K562 (cell line): ENCODE results near the gene CCDC71L. TPM values are rescaled to one million over a fixed set of nuclear protein-coding genes. Genes with fewer than 3 reads are reported as not detected.

Source experiments
- BACH1 ChIP-seq: fragments of 200-800 bp; sonication (Bioruptor generic); IDR thresholded peaks from 2 replicates; pipeline ENCODE4 v1.6.1; 2016; ENCODE audit warnings: missing genetic modification characterization, missing compliant biosample characterization
- BRD4 ChIP-seq: fragments of 200-600 bp; sonication (generic); IDR thresholded peaks from 2 replicates; pipeline ENCODE4 v1.6.1; 2017; ENCODE audit warnings: inconsistent platforms
- HDAC3 ChIP-seq: fragments of 450-650 bp; IDR thresholded peaks from 2 replicates; pipeline ENCODE4 v1.6.1; 2018; ENCODE audit warnings: borderline replicate concordance, mild to moderate bottlenecking, moderate library complexity; ENCODE audit not compliant: partially characterized antibody
- HSF4 ChIP-seq: fragments of 250-450 bp; sonication (Bioruptor Pico); IDR thresholded peaks from 2 replicates; pipeline ENCODE4 v2.1.2; 2022; ENCODE audit warnings: mild to moderate bottlenecking, moderate library complexity, borderline replicate concordance
- LCOR ChIP-seq: sonication (generic); formaldehyde crosslinking; IDR thresholded peaks from 2 replicates; pipeline ENCODE4 v1.8.0; 2022; ENCODE audit warnings: mild to moderate bottlenecking, missing genetic modification reagents
- MEF2A ChIP-seq: IDR thresholded peaks from 2 replicates; pipeline ENCODE4 v1.6.1; 2011; ENCODE audit warnings: low read depth, mild to moderate bottlenecking, low read length, moderate library complexity; ENCODE audit not compliant: control insufficient read depth
- MXI1 ChIP-seq: IDR thresholded peaks from 2 replicates; pipeline ENCODE4 v1.6.1; 2011; ENCODE audit warnings: low read depth, mild to moderate bottlenecking, improper control_type of control experiment, low read length
- NR4A1 ChIP-seq, 2 experiments: fragments of 250-450 bp in 1 of 2; fragments of 450-650 bp in 1 of 2; sonication (Bioruptor Pico) in 1 of 2; IDR thresholded peaks; 2 replicates each; pipeline versions ENCODE4 v1.4.0 to v1.6.1; 2016 to 2020; ENCODE audit warnings: mild to moderate bottlenecking in 2 of 2, missing compliant biosample characterization in 1 of 2, missing genetic modification characterization in 1 of 2, moderate library complexity in 1 of 2
- PHF20 ChIP-seq: fragments of 450-650 bp; IDR thresholded peaks from 2 replicates; pipeline ENCODE4 v1.6.1; 2018; ENCODE audit not compliant: partially characterized antibody
- POU5F1 ChIP-seq: fragments of 150-350 bp; IDR thresholded peaks from 2 replicates; pipeline ENCODE4 v1.6.1; 2014; ENCODE audit warnings: borderline replicate concordance, low read length, low read depth, mild to moderate bottlenecking; ENCODE audit not compliant: partially characterized antibody
- TEAD1 ChIP-seq, 2 experiments: fragments of 450-650 bp in 1 of 2; sonication (generic) in 1 of 2; formaldehyde crosslinking; IDR thresholded peaks; 2 replicates each; pipeline versions ENCODE4 v1.4.0 to v1.8.0; 2020 to 2022; ENCODE audit warnings: mild to moderate bottlenecking in 2 of 2, missing genetic modification reagents in 1 of 2
- THRAP3 ChIP-seq: fragments of 450-650 bp; IDR thresholded peaks from 2 replicates; pipeline ENCODE4 v1.6.1; 2016; ENCODE audit warnings: mild to moderate bottlenecking, inconsistent platforms, borderline replicate concordance
- U2AF2 ChIP-seq: fragments of 200-400 bp; formaldehyde crosslinking; optimal IDR thresholded peaks from 2 replicates; pipeline ENCODE3; 2017; ENCODE audit warnings: low read depth, mild to moderate bottlenecking, low read length
- ZNF175 ChIP-seq: fragments of 200-800 bp; sonication (Bioruptor generic); IDR thresholded peaks from 2 replicates; pipeline ENCODE4 v1.6.1; 2016; ENCODE audit warnings: low read depth, mild to moderate bottlenecking, missing genetic modification characterization, missing compliant biosample characterization
- ZNF589 ChIP-seq: fragments of 200-800 bp; sonication (Bioruptor generic); IDR thresholded peaks from 2 replicates; pipeline ENCODE4 v1.6.1; 2016; ENCODE audit warnings: low read depth, missing genetic modification characterization, missing compliant biosample characterization
- ZNF76 ChIP-seq: fragments of 250-450 bp; sonication (Bioruptor Pico); IDR thresholded peaks from 2 replicates; pipeline ENCODE4 v1.4.0; 2020; ENCODE audit warnings: mild to moderate bottlenecking, moderate library complexity, borderline replicate concordance
- polyA plus RNA-seq, 8 experiments: library from polyadenylated mRNA; depleted of rRNA in 4 of 8; stranded (reverse) in 5 of 8; unstranded in 3 of 8; fragments of >200 nt; fragmentation: Nextera tagmentation in 2 of 8; fragmentation: Illumina TruSeq in 1 of 8; extraction: Ambion mirVana in 2 of 8; extraction: Trizol in 1 of 8; gene quantifications; 2 replicates each; pipeline versions ENCODE4 v1.2.1 to v1.2.3, GENCODE V29; 2011 to 2014; ENCODE audit warnings: inconsistent platforms in 1 of 8, missing spikeins in 1 of 8
- total RNA-seq, 7 experiments: library from RNA; depleted of rRNA in 6 of 7; stranded (reverse); fragments of >200 nt in 6 of 7; fragmentation: Illumina TruSeq in 2 of 7; extraction: Trizol in 2 of 7; gene quantifications; 2 replicates each; pipeline versions ENCODE4 v1.2.1 to v1.2.3, GENCODE V29; 2011 to 2021; ENCODE audit warnings: low replicate concordance in 1 of 7
- TF ChIP-seq, protein P1 (sequence below): fragments of 250-450 bp; sonication (Bioruptor Pico); IDR thresholded peaks from 2 replicates; pipeline ENCODE4 v1.5.0; 2021; ENCODE audit warnings: mild to moderate bottlenecking, moderate library complexity
- TF ChIP-seq, protein P2 (sequence below): sonication (generic); formaldehyde crosslinking; IDR thresholded peaks from 2 replicates; pipeline ENCODE4 v1.8.0; 2022; ENCODE audit warnings: mild to moderate bottlenecking, missing genetic modification reagents
- TF ChIP-seq, protein P3 (sequence below), 3 experiments: fragments of 200-800 bp in 1 of 3; sonication (Bioruptor generic) in 1 of 3; sonication (generic) in 1 of 3; formaldehyde crosslinking in 1 of 3; IDR thresholded peaks; 2 replicates each; pipeline versions ENCODE4 v1.6.1 to v1.8.0; 2016 to 2022; ENCODE audit warnings: mild to moderate bottlenecking in 2 of 3, missing compliant biosample characterization in 2 of 3, missing genetic modification characterization in 2 of 3, missing genetic modification reagents in 1 of 3

The CCDC71L gene
- total and polyA plus RNA-seq, 9 of the 15 experiments (the other 6 are each of a cell fraction or from before 2014, with no cell fraction given): 5.7 to 108 (median 25.4) TPM

DNA sequence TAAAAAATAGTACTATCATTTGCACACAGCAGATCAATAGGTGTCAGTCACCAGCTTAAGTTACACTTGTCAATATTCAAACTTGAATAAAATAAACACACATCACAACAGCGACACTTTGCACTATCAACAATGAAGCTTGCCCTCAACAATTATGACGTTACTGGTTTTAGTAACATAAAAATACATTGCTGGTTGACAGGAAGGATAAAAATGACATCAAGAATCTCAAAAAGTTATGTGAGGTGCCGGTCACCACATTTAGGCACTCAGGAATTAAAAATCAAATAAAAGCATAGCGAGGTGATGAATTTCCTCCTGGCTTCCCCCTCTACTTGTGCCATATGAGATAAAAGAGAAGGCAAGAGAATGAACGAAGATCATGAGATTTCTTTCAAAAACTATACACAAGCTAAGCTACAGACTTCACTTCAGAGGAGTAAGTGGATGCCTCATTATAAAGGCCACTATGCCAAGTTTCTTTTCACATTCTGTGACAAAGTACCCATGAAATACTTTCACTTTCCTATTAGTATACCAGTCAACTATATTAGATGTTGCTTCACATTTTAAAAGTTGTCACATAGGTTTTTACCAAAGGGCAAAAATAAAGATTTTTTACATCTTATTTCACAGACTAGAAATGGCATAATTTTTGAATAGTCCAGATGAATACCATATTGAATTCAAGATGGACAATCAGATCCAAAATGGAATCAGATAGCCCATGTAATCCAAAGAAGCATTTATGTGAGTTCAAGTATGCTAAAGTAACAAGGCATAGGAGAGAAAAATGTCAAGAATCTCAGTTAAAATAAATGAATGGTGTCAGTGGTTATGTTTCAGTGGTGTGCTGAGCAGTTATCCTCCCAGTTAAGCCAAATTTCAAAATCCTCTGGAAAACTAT, 3.6 kb downstream of the CCDC71L start (continued):
- TF ChIP-seq ZNF175 (no peak; the same call in 1 of the 2 replicates), TEAD1 (CRISPR knock-in tag; IDR thresholded peaks at IDR 0.05) (peak in 1 of 2 experiments; percentile 28; a peak in 1 of 4 replicates), PHF20 (no peak), HSF4 (0 out of 2 replicates have a peak, but pooled peaks have one; percentile 16), U2AF2 (no peak), LCOR (CRISPR knock-in tag) (no peak), THRAP3 (no peak), BACH1 (tag) (peak; percentile 78), ZNF589 (CRISPR knock-in tag) (peak; percentile 71; the same call in 1 of the 2 replicates), POU5F1 (no peak), MXI1 (no peak), NR4A1 (CRISPR knock-in tag; IDR thresholded peaks at IDR 0.05) (no peak), NR4A1 (tag; IDR thresholded peaks at IDR 0.05) (peak; percentile 55; the same call in 1 of the 2 replicates), BRD4 (0 out of 2 replicates have a peak, but pooled peaks have one; percentile 52), MEF2A (no peak), HDAC3 (peak; percentile 30), ZNF76 (CRISPR knock-in tag) (no peak)
- TF ChIP-seq, protein P1, sequence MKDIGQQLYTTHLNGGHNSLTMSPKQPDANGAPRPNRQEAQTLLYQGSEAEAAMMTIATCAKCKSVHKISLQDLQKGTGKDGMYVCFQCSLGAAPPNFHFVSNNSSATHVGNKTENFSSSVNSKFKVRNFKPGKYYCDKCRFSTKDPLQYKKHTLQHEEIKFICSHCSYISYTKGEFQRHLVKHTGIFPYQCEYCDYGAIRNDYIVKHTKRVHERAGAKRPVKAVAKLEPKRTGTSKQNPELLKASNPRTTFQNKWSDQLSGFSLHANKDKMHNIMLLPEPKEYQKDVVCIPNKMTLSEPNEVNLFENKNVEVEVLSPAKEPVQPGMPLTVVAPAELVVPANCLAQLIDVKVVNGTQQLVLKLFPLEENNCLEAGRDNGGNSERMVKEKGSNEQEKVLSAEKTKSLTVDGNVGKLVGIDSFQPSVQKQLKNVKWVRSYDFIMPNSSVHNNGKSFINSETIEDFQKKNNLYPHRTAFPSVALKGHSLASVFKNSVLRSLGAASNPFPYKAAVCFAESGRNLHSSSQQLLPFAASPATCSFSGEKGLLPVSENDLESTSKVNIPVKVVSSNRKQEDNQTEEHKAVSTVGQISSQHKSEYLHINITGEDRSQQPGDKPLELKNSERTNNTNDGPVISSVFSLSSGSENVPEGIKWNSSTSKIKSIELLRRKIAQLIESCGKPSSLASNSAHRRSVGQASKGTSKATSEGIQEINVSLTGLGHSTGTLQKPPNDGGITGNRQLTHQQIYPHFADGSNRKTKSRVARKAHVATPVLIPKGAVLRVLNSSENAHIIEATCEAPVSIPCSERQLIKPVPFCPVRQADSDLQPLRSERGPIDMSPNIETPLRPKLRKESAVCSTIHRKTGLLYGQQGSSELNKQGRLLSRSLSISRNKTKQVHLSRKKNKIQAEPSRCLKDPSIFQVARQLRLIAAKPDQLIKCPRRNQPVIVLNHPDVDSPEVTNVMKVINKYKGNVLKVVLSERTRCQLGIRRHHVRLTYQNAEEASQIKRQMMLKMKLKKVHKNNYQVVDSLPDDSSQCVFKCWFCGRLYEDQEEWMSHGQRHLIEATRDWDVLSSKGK (CRISPR knock-in tag): no peak
- TF ChIP-seq, protein P2, sequence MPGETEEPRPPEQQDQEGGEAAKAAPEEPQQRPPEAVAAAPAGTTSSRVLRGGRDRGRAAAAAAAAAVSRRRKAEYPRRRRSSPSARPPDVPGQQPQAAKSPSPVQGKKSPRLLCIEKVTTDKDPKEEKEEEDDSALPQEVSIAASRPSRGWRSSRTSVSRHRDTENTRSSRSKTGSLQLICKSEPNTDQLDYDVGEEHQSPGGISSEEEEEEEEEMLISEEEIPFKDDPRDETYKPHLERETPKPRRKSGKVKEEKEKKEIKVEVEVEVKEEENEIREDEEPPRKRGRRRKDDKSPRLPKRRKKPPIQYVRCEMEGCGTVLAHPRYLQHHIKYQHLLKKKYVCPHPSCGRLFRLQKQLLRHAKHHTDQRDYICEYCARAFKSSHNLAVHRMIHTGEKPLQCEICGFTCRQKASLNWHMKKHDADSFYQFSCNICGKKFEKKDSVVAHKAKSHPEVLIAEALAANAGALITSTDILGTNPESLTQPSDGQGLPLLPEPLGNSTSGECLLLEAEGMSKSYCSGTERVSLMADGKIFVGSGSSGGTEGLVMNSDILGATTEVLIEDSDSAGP (CRISPR knock-in tag): no peak
- TF ChIP-seq, protein P3, sequence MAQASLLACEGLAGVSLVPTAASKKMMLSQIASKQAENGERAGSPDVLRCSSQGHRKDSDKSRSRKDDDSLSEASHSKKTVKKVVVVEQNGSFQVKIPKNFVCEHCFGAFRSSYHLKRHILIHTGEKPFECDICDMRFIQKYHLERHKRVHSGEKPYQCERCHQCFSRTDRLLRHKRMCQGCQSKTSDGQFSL (CRISPR knock-in tag; IDR thresholded peaks at IDR 0.05): no peak
- TF ChIP-seq, protein P3 (tag; IDR thresholded peaks at IDR 0.05): no peak
